NCI-H2196 treated with DMSO at 0.1 percent for 48 hours (cell line): Measurements from ENCODE around the gene SLC26A6.

ENCODE experiments used
- DNase-seq: peaks from one replicate; lab custom pipeline; 2025; ENCODE audit not compliant: unreplicated experiment; lab: John Stamatoyannopoulos, UW

SLC26A6 gene

GRCh38 chr3:48662145-48662752, 27.0 kb upstream of the SLC26A6 start:
- DNase-seq = no peak

- DNase-seq = no peak
These were observed 26.4 kb upstream of the SLC26A6 start for GRCh38 chr3:48661501-48662144.

GRCh38 chr3:48660800-48661400, 25.6 kb upstream of the SLC26A6 start:
- no peak for DNase-seq

- DNase-seq = no peak
These were observed 21.6 kb upstream of the SLC26A6 start for GRCh38 chr3:48656841-48657281.

GRCh38 chr3:48656061-48656840, 21.0 kb upstream of the SLC26A6 start:
- DNase-seq = no peak

GRCh38 chr3:48655606-48656005, 20.3 kb upstream of the SLC26A6 start:
- no peak for DNase-seq

- DNase-seq = no peak
These were observed 19.8 kb upstream of the SLC26A6 start for GRCh38 chr3:48655063-48655462.

- no peak for DNase-seq
These were observed 17.9 kb upstream of the SLC26A6 start for GRCh38 chr3:48652923-48653715.

- no peak for DNase-seq
These were observed 16.5 kb upstream of the SLC26A6 start for GRCh38 chr3:48651771-48652170.

GRCh38 chr3:48650723-48651122, 15.5 kb upstream of the SLC26A6 start:
- DNase-seq = no peak

GRCh38 chr3:48648188-48648850, 13.1 kb upstream of the SLC26A6 start:
- no peak for DNase-seq

- DNase-seq = no peak
These were observed 12.5 kb upstream of the SLC26A6 start for GRCh38 chr3:48647714-48648113.

- DNase-seq = no peak
These were observed 9.9 kb upstream of the SLC26A6 start for GRCh38 chr3:48644898-48645760.

GRCh38 chr3:48642605-48643004, 7.3 kb upstream of the SLC26A6 start:
- DNase-seq = no peak

GRCh38 chr3:48641396-48641795, 6.1 kb upstream of the SLC26A6 start:
- no peak for DNase-seq

- no peak for DNase-seq
These were observed 4.8 kb upstream of the SLC26A6 start for GRCh38 chr3:48639944-48640606.

- no peak for DNase-seq
These were observed 2.0 kb upstream of the SLC26A6 start for GRCh38 chr3:48637305-48637704.

- DNase-seq = no peak
These were observed 941 bp upstream of the SLC26A6 start for GRCh38 chr3:48636149-48636655.
